ENCODE results near the gene KIFC3.
"Not testable (repeated sequence)": the region's sequence is repeated elsewhere in the genome, so short reads cannot be mapped to it uniquely, and the experiment has no call there.

Gene KIFC3, protein sequence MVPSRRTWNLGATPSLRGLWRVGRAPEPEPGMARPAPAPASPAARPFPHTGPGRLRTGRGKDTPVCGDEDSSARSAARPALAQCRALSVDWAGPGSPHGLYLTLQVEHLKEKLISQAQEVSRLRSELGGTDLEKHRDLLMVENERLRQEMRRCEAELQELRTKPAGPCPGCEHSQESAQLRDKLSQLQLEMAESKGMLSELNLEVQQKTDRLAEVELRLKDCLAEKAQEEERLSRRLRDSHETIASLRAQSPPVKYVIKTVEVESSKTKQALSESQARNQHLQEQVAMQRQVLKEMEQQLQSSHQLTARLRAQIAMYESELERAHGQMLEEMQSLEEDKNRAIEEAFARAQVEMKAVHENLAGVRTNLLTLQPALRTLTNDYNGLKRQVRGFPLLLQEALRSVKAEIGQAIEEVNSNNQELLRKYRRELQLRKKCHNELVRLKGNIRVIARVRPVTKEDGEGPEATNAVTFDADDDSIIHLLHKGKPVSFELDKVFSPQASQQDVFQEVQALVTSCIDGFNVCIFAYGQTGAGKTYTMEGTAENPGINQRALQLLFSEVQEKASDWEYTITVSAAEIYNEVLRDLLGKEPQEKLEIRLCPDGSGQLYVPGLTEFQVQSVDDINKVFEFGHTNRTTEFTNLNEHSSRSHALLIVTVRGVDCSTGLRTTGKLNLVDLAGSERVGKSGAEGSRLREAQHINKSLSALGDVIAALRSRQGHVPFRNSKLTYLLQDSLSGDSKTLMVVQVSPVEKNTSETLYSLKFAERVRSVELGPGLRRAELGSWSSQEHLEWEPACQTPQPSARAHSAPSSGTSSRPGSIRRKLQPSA

DNA sequence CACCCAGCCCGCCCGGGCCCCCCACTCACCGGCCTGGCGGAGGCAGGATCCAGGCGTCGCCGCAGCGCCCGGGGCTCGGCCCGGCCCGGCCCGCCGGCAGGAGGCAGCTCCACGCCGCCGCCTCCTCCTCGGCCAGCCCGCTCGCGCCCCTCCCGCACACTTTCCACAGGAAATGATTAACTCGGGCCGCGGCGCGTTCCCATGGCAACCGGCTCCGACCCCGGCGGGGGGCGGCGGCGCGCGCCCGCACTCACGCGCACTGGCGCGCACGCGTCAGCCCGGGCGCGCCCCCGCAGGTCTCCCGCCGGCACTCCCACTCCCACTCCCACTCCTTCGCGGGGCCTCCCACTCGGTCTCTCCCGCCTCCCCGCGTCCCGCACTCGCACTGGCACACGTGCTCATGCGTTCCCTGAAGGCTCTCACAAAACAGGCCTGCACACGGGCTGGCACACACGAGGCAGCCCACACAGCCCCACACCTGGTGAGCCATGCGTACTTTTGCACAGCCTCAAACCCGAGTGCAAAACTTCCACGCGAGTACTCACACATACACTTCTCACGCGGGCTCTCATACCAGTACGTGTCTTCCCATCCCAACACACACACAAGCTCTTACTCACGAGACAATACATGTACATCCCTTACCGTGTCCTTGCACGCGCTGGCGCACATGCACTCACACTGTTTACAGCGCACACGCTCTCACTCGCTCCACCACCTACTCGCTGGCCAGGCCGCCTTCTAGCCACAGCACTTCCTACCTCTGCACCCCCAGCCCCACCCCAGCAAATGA is at the start of gene KIFC3:
KIFC3 (minus strand) TSS at position 151 of the 793 bp plus-strand sequence. CDS start 4,248 bp downstream, outside the sequence.
- peak; percentile 69 for DNase-seq

DNA sequence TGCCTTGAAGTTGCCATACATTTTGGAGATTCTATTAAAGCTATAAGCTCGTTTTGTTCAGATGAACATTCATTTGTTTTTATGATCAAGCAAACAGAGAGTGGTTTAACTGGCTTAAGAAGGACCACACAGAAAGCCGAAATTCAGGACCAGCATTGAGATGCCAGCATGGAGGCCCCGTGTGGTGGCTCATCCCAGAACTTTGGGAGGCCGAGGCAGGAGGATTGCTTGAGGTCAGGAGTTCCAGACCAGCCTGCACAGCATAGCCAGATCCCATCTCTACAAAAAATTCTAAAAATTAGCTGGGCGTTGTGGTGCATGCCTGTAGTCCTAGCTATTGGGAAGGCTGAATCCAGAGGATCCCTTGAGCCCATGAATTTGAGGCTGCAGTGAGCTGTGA is 45.9 kb upstream of the KIFC3 start:
- DNase-seq, result no peak

GRCh38 chr16:57846931-57847330 is 44.6 kb upstream of the KIFC3 start:
- not testable (repeated sequence) for DNase-seq

DNA sequence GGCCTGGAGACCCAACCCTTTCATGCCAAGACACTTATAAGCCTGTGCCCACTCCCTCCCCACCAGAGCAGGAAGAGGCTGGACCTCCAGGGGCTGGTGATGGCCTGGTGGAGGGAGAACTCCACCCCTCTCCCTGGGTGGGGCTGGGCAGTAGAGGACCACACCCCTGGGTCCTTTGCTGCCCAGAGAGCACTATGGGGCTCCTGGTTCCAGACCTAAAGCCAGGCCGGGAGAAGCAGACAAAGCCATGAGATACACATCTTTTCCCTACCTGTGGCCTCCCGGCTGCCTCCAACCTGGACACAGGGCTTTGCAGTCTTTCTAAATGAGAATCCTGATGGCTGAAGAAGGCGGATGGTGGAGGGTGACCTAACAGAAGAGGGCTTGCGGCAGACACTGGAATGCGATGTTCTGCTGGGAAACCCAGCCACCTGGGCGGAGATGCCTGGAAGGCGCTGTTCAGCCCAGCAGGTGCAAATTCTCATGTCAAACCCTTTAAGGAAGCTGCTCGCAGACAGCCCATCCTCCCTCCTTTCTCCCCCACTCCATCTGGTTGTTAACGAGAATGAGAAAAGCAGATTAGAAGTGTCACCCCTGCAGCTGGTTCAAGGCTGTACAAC is 43.9 kb upstream of the KIFC3 start:
- no peak for DNase-seq

DNA sequence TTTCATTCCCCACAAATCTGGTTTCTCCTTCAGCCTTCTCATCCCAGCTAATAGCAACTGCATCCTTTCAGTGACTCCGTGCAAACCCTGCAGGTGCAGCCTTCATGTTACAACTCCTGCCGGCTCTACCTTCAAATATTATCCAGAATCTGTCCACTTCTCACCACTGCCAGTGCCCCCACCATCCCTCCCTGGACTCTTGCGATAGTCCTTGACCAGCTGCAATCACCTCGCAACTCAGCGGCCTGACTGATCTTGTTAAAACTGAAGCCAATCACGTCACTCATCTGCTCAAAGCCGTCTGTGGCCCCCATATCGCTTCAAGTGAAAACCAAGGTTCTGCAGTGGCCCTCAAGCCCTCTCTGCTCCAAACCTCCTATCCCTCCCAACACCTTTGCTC is 42.8 kb upstream of the KIFC3 start:
- DNase-seq, result no peak

- no peak for DNase-seq
Measured at GRCh38 chr16:57844416-57845030, 42.2 kb upstream of the KIFC3 start.

- no peak for DNase-seq
Measured at GRCh38 chr16:57843400-57843799, 41.1 kb upstream of the KIFC3 start.

GRCh38 chr16:57842601-57843000 is 40.3 kb upstream of the KIFC3 start:
- DNase-seq, result no peak

- no peak for DNase-seq
Measured at GRCh38 chr16:57840833-57841232, 38.5 kb upstream of the KIFC3 start.

GRCh38 chr16:57838161-57838560 is 35.9 kb upstream of the KIFC3 start:
- DNase-seq, result no peak

GRCh38 chr16:57837305-57838125 is 35.2 kb upstream of the KIFC3 start:
- no peak for DNase-seq

- DNase-seq, result not testable (repeated sequence)
Measured at GRCh38 chr16:57835439-57835838, 33.1 kb upstream of the KIFC3 start.

DNA sequence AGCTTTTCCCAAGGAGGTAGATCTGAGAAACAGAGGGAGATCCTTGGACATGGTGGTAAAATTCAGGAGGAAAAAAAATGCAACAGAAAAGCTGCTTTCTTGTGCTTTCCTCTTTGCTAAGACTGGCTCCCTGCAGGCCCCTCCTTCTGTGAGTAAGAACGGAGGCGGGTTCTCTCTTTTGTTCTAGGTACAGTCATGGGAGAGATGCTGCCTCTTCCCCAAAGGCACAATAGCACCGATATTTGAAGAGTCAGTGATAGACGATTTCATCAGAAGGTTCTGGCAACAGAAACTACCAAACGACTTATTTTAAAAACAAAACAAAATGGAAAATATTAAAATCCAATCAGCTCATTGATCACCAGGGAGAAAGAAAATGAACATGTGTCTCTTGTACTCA is 32.6 kb upstream of the KIFC3 start:
- no peak for DNase-seq

- no peak for DNase-seq
Measured at GRCh38 chr16:57830890-57831484, 28.7 kb upstream of the KIFC3 start.

DNA sequence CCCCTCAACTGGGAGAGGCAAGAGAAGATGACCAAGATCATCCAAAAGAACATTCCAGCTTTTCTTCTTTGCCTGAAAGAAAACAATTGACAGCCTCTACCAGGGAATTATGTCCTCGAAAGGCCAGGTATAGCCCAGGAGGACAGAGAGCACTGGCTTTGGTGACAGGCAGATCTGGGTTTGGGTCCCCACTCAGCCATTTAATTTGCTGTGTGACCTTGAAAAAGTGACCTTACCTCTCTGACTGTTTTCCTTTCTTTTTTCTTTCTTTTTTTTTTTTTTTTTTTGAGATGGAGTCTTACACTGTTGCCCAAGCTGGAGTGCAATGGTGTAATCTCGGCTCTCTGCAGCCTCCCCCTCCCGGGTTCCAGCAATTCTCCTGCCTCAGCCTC is 27.7 kb upstream of the KIFC3 start:
- DNase-seq, result no peak

- DNase-seq, result no peak
Measured at GRCh38 chr16:57828272-57829161, 26.2 kb upstream of the KIFC3 start.

GRCh38 chr16:57826706-57827625 is 24.7 kb upstream of the KIFC3 start:
- DNase-seq, result peak; percentile 53

- no peak for DNase-seq
Measured at GRCh38 chr16:57826052-57826451, 23.8 kb upstream of the KIFC3 start.

Data from NCI-H1092 (cell line).